Measurements from ENCODE around the gene MEGF6. TPM values are rescaled to one million over a fixed set of nuclear protein-coding genes. Genes with fewer than 3 reads are reported as not detected.

The MEGF6 gene
- total RNA-seq, 2 donors from 2014 or later: 83.0 to 103 TPM

GRCh38 chr1:3598051-3598491, 13.2 kb downstream of the MEGF6 start:
- H3K27ac ChIP-seq (ENCODE audit: low read depth, low read length): peak overlapping the region; percentile 72

GRCh38 chr1:3597599-3597964, 13.7 kb downstream of the MEGF6 start:
- Mint-ChIP-seq H3K9me3 (no peaks in the 10 kb centered on the region), H3K27me3 (ENCODE audit: insufficient read depth) (no peaks in the 10 kb centered on the region), H3K36me3 (ENCODE audit: low read depth) (peaks cover 2% of the 10 kb centered on the region), H3K4me1 (peaks cover 13% of the 10 kb centered on the region), H3K4me3 (no peak overlapping the region), H3K27ac (no peak overlapping the region)
- Histone ChIP-seq H3K9ac (ENCODE audit: extremely low read depth, low read length, poor library complexity, severe bottlenecking) (no peak overlapping the region), H3K4me3 (ENCODE audit: low read length) (no peak overlapping the region), H3K4me1 (ENCODE audit: control insufficient read depth, insufficient read depth, low read length) (no peaks in the 10 kb centered on the region), H3K27me3 (ENCODE audit: control insufficient read depth, insufficient read depth, low read length, poor library complexity, severe bottlenecking) (no peaks in the 10 kb centered on the region), H3K9me3 (ENCODE audit: control insufficient read depth, low read length) (no peaks in the 10 kb centered on the region), H3K36me3 (ENCODE audit: control insufficient read depth, insufficient read depth, low read length) (no peaks in the 10 kb centered on the region), H3K27ac (ENCODE audit: low read depth, low read length) (peak overlapping the region; percentile 72)
- TF ChIP-seq, protein P1, sequence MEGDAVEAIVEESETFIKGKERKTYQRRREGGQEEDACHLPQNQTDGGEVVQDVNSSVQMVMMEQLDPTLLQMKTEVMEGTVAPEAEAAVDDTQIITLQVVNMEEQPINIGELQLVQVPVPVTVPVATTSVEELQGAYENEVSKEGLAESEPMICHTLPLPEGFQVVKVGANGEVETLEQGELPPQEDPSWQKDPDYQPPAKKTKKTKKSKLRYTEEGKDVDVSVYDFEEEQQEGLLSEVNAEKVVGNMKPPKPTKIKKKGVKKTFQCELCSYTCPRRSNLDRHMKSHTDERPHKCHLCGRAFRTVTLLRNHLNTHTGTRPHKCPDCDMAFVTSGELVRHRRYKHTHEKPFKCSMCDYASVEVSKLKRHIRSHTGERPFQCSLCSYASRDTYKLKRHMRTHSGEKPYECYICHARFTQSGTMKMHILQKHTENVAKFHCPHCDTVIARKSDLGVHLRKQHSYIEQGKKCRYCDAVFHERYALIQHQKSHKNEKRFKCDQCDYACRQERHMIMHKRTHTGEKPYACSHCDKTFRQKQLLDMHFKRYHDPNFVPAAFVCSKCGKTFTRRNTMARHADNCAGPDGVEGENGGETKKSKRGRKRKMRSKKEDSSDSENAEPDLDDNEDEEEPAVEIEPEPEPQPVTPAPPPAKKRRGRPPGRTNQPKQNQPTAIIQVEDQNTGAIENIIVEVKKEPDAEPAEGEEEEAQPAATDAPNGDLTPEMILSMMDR (conservative IDR thresholded peaks at IDR 0.05): no peak
- DNase-seq: no peak
- WGBS, 2 experiments (ENCODE audit: insufficient coverage in 1 of 2, insufficient read length in 1 of 2): 70 to 77% methylated on average over 10 to 11 of the region's 11 CpGs

More at GRCh38 chr1:3598051-3598491, 13.2 kb downstream of the MEGF6 start:
- Mint-ChIP-seq H3K4me1 (peaks cover 13% of the 10 kb centered on the region), H3K36me3 (ENCODE audit: low read depth) (peaks cover 2% of the 10 kb centered on the region), H3K27ac (peak overlapping the region; percentile 55), H3K4me3 (no peak overlapping the region), H3K27me3 (ENCODE audit: insufficient read depth) (no peaks in the 10 kb centered on the region), H3K9me3 (no peaks in the 10 kb centered on the region)
- Histone ChIP-seq H3K4me1 (ENCODE audit: control insufficient read depth, insufficient read depth, low read length) (no peaks in the 10 kb centered on the region), H3K36me3 (ENCODE audit: control insufficient read depth, insufficient read depth, low read length) (no peaks in the 10 kb centered on the region), H3K9me3 (ENCODE audit: control insufficient read depth, low read length) (no peaks in the 10 kb centered on the region), H3K9ac (ENCODE audit: extremely low read depth, low read length, poor library complexity, severe bottlenecking) (no peak overlapping the region), H3K27me3 (ENCODE audit: control insufficient read depth, insufficient read depth, low read length, poor library complexity, severe bottlenecking) (no peaks in the 10 kb centered on the region), H3K4me3 (ENCODE audit: low read length) (no peak overlapping the region)
- 85 to 87% methylated on average over 14 to 26 of the region's 26 CpGs for WGBS, 2 experiments (ENCODE audit: insufficient coverage in 1 of 2, insufficient read length in 1 of 2)
- TF ChIP-seq, protein P1 (conservative IDR thresholded peaks at IDR 0.05): no peak
- peak; percentile 62 for DNase-seq

- Histone ChIP-seq H3K9me3 (ENCODE audit: control insufficient read depth, low read length) (no peaks in the 10 kb centered on the region), H3K27me3 (ENCODE audit: control insufficient read depth, insufficient read depth, low read length, poor library complexity, severe bottlenecking) (no peaks in the 10 kb centered on the region), H3K36me3 (ENCODE audit: control insufficient read depth, insufficient read depth, low read length) (no peaks in the 10 kb centered on the region), H3K27ac (ENCODE audit: low read depth, low read length) (no peak overlapping the region), H3K4me3 (ENCODE audit: low read length) (no peak overlapping the region), H3K4me1 (ENCODE audit: control insufficient read depth, insufficient read depth, low read length) (no peaks in the 10 kb centered on the region), H3K9ac (ENCODE audit: extremely low read depth, low read length, poor library complexity, severe bottlenecking) (no peak overlapping the region)
- Mint-ChIP-seq H3K27me3 (ENCODE audit: insufficient read depth) (no peaks in the 10 kb centered on the region), H3K4me3 (no peak overlapping the region), H3K27ac (no peak overlapping the region), H3K4me1 (peaks cover 13% of the 10 kb centered on the region), H3K36me3 (ENCODE audit: low read depth) (peaks cover 2% of the 10 kb centered on the region), H3K9me3 (no peaks in the 10 kb centered on the region)
- no peak for DNase-seq
- TF ChIP-seq, protein P1 (conservative IDR thresholded peaks at IDR 0.05): no peak
- WGBS, 2 experiments (ENCODE audit: insufficient coverage in 1 of 2, insufficient read length in 1 of 2): 95% methylated on average over 13 to 29 of the region's 29 CpGs
Observed at GRCh38 chr1:3596663-3597598, 14.4 kb downstream of the MEGF6 start.
